Measurements from ENCODE around the gene RRAS2.
"Not testable (repeated sequence)": the region's sequence is repeated elsewhere in the genome, so short reads cannot be mapped to it uniquely, and the experiment has no call there.

RRAS2 gene

GRCh38 chr11:14300661-14301304 is 58.2 kb downstream of the RRAS2 start:
- no peak for DNase-seq (ENCODE audit: low read depth)
- peak; percentile 89 for TF ChIP-seq CTCF (conservative IDR thresholded peaks at IDR 0.05; ENCODE audit: low read depth, low read length)
- H3K4me3 ChIP-seq (ENCODE audit: low read length): no peak overlapping the region

GRCh38 chr11:14299921-14300320 is 59.1 kb downstream of the RRAS2 start:
- no peak for TF ChIP-seq CTCF (conservative IDR thresholded peaks at IDR 0.05; ENCODE audit: low read depth, low read length)
- no peak overlapping the region for H3K4me3 ChIP-seq (ENCODE audit: low read length)
- DNase-seq (ENCODE audit: low read depth): no peak

- no peak overlapping the region for H3K4me3 ChIP-seq (ENCODE audit: low read length)
- DNase-seq (ENCODE audit: low read depth): no peak
- no peak for TF ChIP-seq CTCF (conservative IDR thresholded peaks at IDR 0.05; ENCODE audit: low read depth, low read length)
Observed at GRCh38 chr11:14290422-14290821, 68.6 kb downstream of the RRAS2 start.

GRCh38 chr11:14288189-14288935 is 70.6 kb downstream of the RRAS2 start:
- no peak for DNase-seq (ENCODE audit: low read depth)
- no peak for TF ChIP-seq CTCF (conservative IDR thresholded peaks at IDR 0.05; ENCODE audit: low read depth, low read length)
- H3K4me3 ChIP-seq (ENCODE audit: low read length): no peak overlapping the region

- not testable (repeated sequence) for H3K4me3 ChIP-seq (ENCODE audit: low read length); DNase-seq (ENCODE audit: low read depth)
Observed at GRCh38 chr11:14278869-14279268, 80.1 kb downstream of the RRAS2 start.

GRCh38 chr11:14275076-14275475 is 83.9 kb downstream of the RRAS2 start:
- no peak for TF ChIP-seq CTCF (conservative IDR thresholded peaks at IDR 0.05; ENCODE audit: low read depth, low read length)
- no peak overlapping the region for H3K4me3 ChIP-seq (ENCODE audit: low read length)
- no peak for DNase-seq (ENCODE audit: low read depth)

GRCh38 chr11:14273895-14274294 is 85.1 kb downstream of the RRAS2 start:
- H3K4me3 ChIP-seq (ENCODE audit: low read length): no peak overlapping the region
- DNase-seq (ENCODE audit: low read depth): no peak
- no peak for TF ChIP-seq CTCF (conservative IDR thresholded peaks at IDR 0.05; ENCODE audit: low read depth, low read length)
